ENCODE measurements around the gene ST6GALNAC2.
"Not testable (repeated sequence)": the region's sequence is repeated elsewhere in the genome, so short reads cannot be mapped to it uniquely, and the experiment has no call there.

DNA sequence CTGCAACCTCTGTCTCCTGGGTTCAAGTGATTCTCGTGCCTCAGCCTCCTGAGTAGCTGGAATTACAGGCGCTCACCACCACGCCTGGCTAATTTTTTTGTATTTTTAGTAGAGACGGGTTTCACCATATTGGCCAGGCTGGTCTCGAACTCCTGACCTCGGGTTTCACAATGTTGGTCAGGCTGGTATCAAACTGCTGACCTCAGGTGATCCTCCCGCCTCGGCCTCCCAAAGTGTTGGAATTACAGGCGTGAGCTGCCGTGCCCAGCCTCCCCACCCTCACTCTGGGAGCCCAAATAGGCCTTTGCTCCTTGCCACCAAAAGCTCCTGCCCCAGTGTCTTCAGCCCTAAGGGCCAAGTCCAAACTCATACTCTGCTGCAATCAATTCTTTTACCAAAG, 64.0 kb downstream of the ST6GALNAC2 start:
- TF ChIP-seq, protein P1, sequence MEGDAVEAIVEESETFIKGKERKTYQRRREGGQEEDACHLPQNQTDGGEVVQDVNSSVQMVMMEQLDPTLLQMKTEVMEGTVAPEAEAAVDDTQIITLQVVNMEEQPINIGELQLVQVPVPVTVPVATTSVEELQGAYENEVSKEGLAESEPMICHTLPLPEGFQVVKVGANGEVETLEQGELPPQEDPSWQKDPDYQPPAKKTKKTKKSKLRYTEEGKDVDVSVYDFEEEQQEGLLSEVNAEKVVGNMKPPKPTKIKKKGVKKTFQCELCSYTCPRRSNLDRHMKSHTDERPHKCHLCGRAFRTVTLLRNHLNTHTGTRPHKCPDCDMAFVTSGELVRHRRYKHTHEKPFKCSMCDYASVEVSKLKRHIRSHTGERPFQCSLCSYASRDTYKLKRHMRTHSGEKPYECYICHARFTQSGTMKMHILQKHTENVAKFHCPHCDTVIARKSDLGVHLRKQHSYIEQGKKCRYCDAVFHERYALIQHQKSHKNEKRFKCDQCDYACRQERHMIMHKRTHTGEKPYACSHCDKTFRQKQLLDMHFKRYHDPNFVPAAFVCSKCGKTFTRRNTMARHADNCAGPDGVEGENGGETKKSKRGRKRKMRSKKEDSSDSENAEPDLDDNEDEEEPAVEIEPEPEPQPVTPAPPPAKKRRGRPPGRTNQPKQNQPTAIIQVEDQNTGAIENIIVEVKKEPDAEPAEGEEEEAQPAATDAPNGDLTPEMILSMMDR (optimal IDR thresholded peaks at IDR 0.05 in 1 of 3, IDR thresholded peaks at IDR 0.05 in 1 of 3, conservative IDR thresholded peaks at IDR 0.05 in 1 of 3; ENCODE audit: extremely low read depth in 1 of 3, insufficient read depth in 2 of 3, low read length in 3 of 3) = not testable (repeated sequence)
- not testable (repeated sequence) for TF ChIP-seq EZH2 (IDR thresholded peaks at IDR 0.05; ENCODE audit: low read length)
